DMS 273 (cell line): ENCODE measurements around the gene UBE3A.

ENCODE experiments used
- DNase-seq: peaks from one replicate; lab custom pipeline; 2025; ENCODE audit not compliant: unreplicated experiment; lab: John Stamatoyannopoulos, UW

UBE3A gene

DNA sequence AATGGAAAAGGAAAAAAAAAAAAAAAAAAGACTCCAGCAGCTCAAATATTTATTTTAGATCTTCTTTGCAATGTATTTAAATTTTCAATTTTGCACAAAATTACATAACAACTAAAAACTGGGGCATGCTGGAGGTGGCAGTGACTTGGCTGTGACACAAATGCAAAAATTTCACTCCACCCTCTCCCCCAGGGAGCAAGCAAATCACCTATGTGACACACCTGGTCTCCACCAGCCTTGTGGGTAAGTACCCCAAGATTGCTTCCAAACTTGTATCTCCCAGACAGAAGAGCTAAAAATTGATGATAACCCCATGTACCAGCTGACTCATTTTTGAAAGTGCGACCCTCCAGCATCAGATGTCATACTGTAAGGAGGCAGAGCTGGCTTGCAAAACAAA lies 32.0 kb downstream of the UBE3A start:
- no peak for DNase-seq

- no peak for DNase-seq
These were observed 32.6 kb downstream of the UBE3A start for GRCh38 chr15:25406261-25406660.

DNA sequence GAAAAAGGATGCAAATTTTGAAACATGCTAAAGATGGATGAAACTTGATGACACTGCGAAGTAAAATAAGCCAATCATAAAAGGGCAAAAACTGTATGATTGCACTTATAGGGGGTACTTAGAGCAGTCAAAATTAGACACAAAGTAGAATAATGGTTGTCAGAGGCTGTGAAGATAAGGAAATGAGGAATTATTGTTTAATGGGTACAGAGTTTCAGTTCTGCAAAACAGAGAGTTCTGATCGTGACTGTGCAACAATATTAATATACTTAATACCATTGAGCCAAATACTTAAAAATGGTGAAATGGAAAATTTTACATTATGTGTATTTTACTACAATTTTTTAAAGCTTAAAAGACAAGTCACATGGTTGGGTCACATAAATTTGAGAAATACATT lies 35.1 kb downstream of the UBE3A start:
- DNase-seq = no peak

DNA sequence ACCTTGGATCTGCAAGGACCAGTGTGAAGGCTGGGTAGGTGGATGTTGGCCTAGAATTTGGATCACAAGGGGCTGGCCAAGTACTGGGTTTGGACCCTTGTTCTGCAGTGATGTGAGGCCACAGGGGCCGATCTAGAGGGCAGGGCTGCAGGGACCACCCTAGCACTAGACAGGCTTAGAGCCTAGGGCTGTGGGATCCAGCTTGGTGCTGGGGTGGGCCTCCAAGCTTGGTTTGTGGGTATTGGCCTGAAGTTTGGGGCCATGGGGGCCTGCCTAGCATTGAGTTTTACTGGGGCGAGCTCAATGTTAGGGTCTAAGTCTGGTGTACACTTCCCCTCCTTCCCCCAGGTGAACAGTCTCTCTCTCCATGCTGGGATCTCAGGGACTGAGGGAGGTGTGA lies 36.5 kb downstream of the UBE3A start:
- DNase-seq = no peak

- DNase-seq = no peak
These were observed 37.3 kb downstream of the UBE3A start for GRCh38 chr15:25401501-25401900.

DNA sequence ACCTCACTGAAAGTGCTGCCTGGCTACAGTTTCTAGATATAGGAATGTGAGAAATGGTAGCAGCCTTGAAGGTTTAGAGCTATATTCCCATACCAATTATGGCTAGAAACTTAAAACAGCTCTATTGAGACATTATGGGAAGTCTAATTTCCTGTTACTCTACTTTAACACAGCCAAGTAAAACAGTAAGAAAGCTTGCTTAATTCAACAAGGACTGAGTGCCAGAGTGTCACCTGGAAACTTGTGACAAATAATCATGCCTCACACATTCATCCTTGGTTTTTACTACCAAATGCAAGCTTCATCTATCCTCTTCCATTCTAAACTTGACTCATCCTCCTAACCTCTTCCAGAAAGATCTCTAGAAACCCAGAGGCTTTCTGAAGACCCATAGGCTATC lies 41.7 kb downstream of the UBE3A start:
- DNase-seq = no peak

DNA sequence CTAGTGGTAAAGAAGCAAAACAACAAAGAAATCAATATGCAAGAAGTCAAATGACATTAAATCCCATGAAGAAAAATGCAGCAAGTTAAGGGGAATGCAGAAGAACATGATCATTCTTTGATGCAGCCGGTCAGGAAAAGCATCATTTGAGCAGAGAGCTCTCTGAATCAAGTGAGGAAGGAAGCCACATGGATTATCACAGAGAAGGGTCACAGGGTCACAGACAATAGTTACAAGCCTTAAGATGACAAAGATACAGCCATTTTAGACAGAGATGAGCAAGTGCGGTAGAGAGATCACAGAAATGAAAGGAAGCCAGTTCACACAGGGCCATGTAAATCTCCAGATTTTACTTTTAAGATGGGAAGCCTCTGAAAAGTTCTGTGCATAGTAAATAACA lies 43.9 kb downstream of the UBE3A start:
- no peak for DNase-seq

GRCh38 chr15:25392806-25393205 lies 46.0 kb downstream of the UBE3A start:
- no peak for DNase-seq

DNA sequence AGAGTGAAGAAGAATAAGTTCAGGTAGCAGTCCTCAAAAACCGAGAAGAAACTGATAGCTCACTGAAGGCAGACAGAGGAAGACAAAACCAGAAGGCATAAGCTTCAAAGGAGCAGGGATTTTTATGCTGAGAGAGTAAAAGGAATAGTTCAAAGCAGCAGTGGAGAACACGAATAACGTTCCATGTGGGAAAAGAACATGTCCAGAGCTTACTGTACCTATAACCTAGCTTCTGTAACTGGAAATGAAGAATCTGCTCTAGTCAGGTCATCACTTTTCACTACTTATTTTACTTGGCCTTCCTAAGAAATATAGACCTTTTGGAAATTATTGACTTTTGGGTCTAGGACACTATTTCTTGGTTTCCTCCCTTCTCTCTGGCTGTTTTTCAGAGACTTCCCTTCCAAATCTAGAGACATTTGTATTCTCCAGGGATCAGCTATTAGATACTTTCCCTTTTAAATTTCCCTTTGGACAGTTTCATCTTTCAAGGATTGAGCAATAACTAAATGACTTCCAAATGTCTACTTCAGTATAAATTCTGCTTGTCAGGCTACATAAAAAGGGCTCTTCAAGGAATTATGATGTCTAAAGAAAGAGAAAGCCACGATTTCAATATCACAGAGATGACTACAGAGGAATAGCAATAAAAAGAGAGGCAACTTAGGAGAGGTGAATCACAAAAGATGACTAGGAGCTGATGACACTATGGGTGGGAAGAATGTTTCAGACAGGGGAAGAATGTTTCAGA lies 46.7 kb downstream of the UBE3A start:
- DNase-seq = no peak

- no peak for DNase-seq
These were observed 52.8 kb downstream of the UBE3A start for GRCh38 chr15:25385986-25386385.

DNA sequence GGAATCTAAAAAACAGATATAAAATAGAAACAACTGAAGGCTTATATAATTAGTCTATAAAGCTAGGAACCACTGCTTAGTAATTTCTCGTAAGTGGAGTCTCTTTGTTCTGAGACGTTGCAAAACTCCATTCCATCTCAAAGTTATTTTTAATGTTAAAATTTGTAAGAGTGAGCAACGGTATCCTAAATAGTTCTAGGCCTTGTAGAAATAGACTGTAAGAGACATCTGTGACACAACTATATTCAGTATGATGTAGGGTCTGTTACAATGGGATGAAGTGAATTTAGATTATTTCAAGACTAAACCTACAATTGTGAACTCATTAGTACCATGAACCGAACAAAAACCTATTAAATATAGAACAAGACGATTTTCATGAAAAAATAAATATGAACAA lies 57.2 kb downstream of the UBE3A start:
- DNase-seq = no peak

- DNase-seq = no peak
These were observed 60.3 kb downstream of the UBE3A start for GRCh38 chr15:25378501-25378901.

DNA sequence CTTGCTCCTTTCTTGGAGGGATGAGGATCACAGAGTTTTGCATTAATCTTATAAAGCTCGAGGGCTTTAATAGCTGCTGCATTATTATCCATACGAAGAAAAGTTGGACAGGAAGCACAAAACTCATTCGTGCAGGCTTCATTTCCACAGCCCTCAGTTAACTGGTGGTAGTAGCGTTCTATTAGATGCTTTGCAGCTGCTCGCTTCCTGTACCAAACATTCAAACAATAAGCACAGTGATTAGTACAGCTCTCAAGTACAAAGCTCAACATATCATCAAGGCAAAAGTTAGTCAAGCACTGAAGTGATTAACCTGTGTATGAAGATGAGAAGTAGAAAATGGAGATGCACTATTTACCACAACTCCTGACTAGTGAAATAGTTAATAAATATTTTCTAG lies 63.3 kb downstream of the UBE3A start:
- no peak for DNase-seq

DNA sequence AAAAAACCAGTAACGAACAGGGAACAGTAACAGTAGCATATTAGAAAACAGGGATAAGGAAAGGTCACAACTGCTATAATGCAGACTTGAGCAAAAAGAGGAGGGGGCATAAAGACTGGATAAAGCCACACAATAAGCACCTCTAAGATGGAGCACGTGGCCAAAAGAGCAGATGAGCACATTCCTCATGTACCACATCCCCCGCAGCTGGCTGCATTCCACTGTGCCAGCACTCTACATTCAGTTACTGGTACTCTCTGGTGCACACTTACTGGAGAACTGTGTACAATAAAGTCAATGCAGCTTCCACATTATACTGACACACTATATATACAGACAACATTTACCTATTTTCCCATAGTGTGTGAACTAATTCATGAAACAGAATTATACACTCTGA lies 64.7 kb downstream of the UBE3A start:
- DNase-seq = no peak

DNA sequence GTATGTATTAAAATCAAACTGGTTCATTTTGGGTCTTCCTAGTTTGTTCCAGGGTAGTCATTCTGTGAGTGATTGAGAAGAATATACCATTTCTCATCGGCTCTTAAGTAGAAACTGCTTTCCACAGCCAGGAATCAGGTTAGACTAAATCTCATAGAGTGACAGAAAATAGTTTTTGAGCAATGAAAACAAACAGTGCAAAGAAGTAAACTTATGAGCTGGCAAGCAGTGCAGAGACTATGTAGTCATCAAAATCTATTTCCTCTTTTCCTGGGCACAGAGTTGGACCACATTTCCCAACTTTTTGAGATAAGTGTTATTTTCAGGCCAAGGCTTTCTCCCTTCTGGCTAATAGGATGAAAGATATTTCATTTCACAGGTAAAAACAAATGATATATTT lies 66.5 kb downstream of the UBE3A start:
- no peak for DNase-seq

DNA sequence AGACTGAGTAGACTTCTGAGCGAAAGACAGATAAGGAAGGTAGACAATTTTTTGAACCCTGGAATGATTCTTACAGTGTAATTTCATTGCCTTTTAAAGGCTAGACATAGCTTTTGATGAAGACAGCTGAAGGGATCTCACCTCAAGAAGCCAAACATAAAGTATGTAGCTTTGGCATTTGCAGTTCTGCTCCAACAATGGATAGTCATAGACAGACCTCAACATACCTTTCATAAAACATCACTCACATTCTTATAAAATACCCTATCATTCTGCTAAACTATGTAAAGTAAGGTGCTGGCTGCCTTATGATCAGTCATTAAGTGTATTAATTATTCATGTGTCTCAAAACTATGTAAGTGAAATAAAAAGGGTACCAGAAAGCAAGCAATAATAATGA lies 70.0 kb downstream of the UBE3A start:
- no peak for DNase-seq

DNA sequence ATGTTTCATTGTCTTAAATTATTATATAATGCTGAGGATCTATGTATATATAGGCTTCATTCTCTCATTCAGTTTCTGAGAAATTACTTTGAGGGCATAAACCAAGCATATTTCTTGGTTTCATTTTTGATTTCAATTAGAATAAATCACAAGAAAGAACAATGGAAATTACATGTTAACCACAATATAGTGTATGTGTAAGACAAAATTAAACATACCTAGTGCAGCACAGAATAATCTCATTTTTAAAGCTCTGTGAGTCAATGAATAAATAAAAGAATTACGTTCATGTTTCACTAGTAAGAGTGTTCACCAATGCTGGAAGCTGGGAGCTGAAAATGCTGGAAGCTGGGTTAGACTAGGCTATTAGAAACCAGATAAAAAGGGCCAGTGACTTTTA lies 72.8 kb downstream of the UBE3A start:
- DNase-seq = no peak

DNA sequence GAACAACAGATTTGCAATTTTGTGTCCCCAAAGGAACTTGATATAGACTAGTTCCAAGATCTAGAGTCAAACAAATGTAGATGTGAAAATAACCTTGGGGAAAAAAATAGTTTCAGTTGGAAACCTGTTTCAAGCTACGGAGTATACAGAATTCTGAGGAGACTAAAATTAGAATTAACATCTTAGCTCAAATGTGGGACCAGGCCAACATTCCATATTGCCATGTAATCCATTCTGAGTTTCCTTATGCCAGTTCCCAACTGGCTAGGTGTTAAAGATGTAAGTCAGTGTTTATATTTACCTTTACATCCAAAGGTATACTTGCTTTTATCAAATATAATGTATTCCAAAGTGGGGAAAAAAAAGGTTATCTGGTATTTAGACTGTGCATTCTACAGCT lies 76.3 kb downstream of the UBE3A start:
- DNase-seq = no peak

GRCh38 chr15:25347707-25348106 lies 91.1 kb downstream of the UBE3A start:
- no peak for DNase-seq

DNA sequence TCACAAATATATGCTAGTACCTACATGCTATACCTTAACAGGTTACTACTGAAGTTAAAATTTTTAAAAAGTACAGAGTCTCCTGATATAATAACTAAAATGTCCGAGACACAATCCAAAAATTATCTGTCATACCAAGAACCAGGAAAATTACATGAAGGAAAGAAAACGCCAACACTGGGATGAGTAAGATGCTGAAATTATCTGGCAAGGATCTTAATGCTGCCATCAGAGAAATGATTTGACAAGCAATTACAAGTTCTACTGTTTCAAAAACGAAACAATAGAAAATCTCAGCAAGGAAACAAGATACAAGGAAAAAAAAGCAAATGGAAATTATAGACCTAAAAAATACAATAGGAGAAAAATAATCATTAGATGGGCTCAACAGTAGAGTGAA lies 92.5 kb downstream of the UBE3A start:
- DNase-seq = no peak

- DNase-seq = peak; percentile 32
These were observed 92.9 kb downstream of the UBE3A start for GRCh38 chr15:25345943-25346342.

DNA sequence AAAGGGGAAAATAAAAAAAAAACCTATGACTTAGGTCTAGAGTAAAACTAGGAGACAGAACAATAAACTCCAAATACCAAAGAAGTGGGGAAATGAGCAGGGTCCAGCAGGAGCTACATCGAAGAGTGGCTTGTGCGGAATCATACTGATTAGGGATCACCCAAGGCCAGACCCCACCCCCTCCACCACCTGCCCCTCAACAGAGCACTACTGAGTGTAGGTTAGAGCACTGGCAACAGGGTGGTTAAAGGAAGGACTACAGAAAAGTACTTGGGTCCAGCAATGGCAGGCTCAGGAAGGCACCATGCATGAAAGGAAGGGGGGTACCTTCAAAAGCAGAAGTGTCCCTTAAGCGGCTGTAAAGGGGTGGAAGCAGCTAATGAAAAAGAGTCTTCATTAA lies 96.2 kb downstream of the UBE3A start:
- no peak for DNase-seq

GRCh38 chr15:25339431-25339830 lies 99.4 kb downstream of the UBE3A start:
- DNase-seq = no peak
